GM12892 (cell line): ENCODE results near the gene TRIM54.

ENCODE experiments used
- POLR2AphosphoS5 ChIP-seq: IDR thresholded peaks from 2 replicates; pipeline ENCODE4 v1.6.1; 2011; ENCODE audit warnings: low read depth, low read length, control low read depth
- TAF1 ChIP-seq: IDR thresholded peaks from 2 replicates; pipeline ENCODE4 v1.6.1; 2011; ENCODE audit warnings: low read depth, mild to moderate bottlenecking, control low read depth, low read length, borderline replicate concordance

DNA sequence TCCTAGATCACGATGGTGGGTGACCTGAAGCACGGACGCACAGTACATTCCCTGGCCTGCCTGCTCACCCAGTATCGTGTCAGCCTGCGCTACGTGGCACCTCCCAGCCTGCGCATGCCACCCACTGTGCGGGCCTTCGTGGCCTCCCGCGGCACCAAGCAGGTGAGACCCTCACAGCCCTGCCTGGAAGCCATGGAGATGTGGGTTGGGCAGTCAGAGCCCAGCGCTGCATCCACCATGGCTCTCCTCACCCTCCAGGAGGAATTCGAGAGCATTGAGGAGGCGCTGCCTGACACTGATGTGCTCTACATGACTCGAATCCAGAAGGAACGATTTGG is 39.6 kb upstream of the TRIM54 start:
- no peak for TF ChIP-seq POLR2AphosphoS5
- TF ChIP-seq TAF1 = no peak
